Measurements from ENCODE around the gene NFKBIL1. TPM values are rescaled to one million over a fixed set of nuclear protein-coding genes. Genes with fewer than 3 reads are reported as not detected.
A peak's percentile ranks its signal among the peaks of the same experiment; 100 is the strongest.

Gene NFKBIL1
- total RNA-seq, 4 donors from 2014 or later = 7.8 to 25.2 (median 16.7) TPM

- intact Hi-C loops (cut with DNase I) = no loop called here
- H3K4me1 ChIP-seq = peaks cover 0 to 8% (median 0%) of the 10 kb centered on the region in 3 donors
- peaks cover 0 to 11% (median 0%) of the 10 kb centered on the region in 4 donors for H3K27me3 ChIP-seq
- no peak for DNase-seq
- H3K27ac ChIP-seq = peak overlapping the region in 2 of 4 donors; percentile 9 to 62
- no peaks in the 10 kb centered on the region for H3K9me3 ChIP-seq
- 84 to 85% methylated on average over 7 to 8 of the region's 9 CpGs for WGBS, 2 donors
- no peaks in the 10 kb centered on the region for H3K36me3 ChIP-seq
- no peak for TF ChIP-seq POLR2A (IDR thresholded peaks at IDR 0.05)
- no peak for TF ChIP-seq CTCF (IDR thresholded peaks at IDR 0.05)
- H3K4me3 ChIP-seq = no peak overlapping the region
Measured at GRCh38 chr6:31573239-31574105, 26.1 kb downstream of the NFKBIL1 start.

GRCh38 chr6:31574106-31575061 is 27.0 kb downstream of the NFKBIL1 start:
- no peak for TF ChIP-seq POLR2A (IDR thresholded peaks at IDR 0.05)
- TF ChIP-seq CTCF (IDR thresholded peaks at IDR 0.05) = no peak
- DNase-seq = no peak
- Histone ChIP-seq H3K27me3 (peaks cover 0 to 11% (median 0%) of the 10 kb centered on the region in 4 donors), H3K27ac (peak overlapping the region in 3 of 4 donors; percentile 31 to 75 (median 49)), H3K4me1 (peaks cover 0 to 8% (median 0%) of the 10 kb centered on the region in 3 donors), H3K36me3 (no peaks in the 10 kb centered on the region), H3K9me3 (no peaks in the 10 kb centered on the region), H3K4me3 (peak overlapping the region in 1 of 4 donors; percentile 57)
- 73 to 82% methylated on average over 13 to 14 of the region's 14 CpGs for WGBS, 2 donors
- intact Hi-C loops (cut with DNase I) = no loop called here

GRCh38 chr6:31575335-31575901 is 28.0 kb downstream of the NFKBIL1 start, which contains the start of gene TNF:
Gene TNF (plus strand): TSS chr6:31575565. CDS start chr6:31575742, 177 bp downstream.
- 38 to 52% methylated on average over 9 to 12 of the region's 19 CpGs for WGBS, 2 donors
- intact Hi-C loops (cut with DNase I) = no loop called here
- peaks cover 0 to 11% (median 0%) of the 10 kb centered on the region in 4 donors for H3K27me3 ChIP-seq

More at GRCh38 chr6:31575335-31575901, 28.0 kb downstream of the NFKBIL1 start, which contains the start of gene TNF:
- peak within 1 kb of the TSS; percentile 31 to 75 (median 59) for H3K27ac ChIP-seq
- H3K9me3 ChIP-seq = no peaks in the 10 kb centered on the region
- peak in 2 of 4 donors; percentile 53 to 74 for TF ChIP-seq POLR2A (IDR thresholded peaks at IDR 0.05)
- TF ChIP-seq CTCF (IDR thresholded peaks at IDR 0.05) = no peak
- peak within 1 kb of the TSS; percentile 10 to 57 (median 31) for H3K4me3 ChIP-seq
- DNase-seq = no peak
- H3K4me1 ChIP-seq = peaks cover under 1 to 13% (median 2%) of the 10 kb centered on the region in 3 donors
- no peaks in the 10 kb centered on the region for H3K36me3 ChIP-seq
